Stimulated activated CD8-positive, alpha-beta memory T cell treated with anti-CD3 and anti-CD28 coated beads, Interleukin-7, amount 100 ng/mL, for 24 hours (primary cell): ENCODE measurements around the gene PWWP2B.

Experiments
- DNase-seq: peaks from one replicate; pipeline ENCODE4 v3.0.0-alpha.2; 2020; ENCODE audit warnings: low read depth

Gene PWWP2B

GRCh38 chr10:132397036-132397541, at the start of gene PWWP2B:
PWWP2B (plus strand) TSS chr10:132397200; CDS start chr10:132397227, 27 bp downstream.
- DNase-seq = no peak

DNA sequence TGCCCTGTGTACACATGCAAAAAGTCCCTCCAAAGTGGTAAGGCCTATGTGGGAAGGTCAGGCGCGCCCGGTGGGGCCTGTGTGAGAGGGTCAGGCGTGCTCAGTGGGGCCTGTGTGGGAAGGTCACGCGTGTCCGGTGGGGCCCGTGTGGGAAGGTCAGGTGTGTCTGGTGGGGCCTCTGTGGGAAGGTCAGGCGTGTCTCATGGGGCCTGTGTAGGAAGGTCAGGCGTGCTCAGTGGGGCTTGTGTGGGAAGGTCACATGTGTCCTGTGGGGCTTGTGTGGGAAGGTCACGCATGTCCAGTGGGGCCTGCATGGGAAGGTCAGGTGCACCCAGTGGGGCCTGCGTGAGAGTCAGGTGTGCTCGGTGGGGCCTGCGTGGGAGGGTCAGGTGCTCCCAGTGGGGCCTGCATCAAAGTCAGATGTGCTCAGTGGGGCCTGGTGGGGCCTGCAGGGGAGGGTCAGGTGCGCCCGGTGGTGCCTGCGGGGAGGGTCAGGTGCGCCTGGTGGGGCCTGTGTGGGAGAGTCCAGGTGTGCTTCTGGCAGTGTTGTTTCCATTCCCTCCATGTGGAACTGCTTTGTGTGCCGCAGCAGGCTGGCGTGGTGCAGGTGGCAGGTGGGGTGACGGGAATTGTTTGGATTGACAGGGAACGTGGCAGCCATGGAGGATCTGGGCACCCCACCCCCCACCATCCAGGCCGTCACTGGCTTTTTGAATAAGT, 49.6 kb upstream of the PWWP2B start:
- DNase-seq = no peak

GRCh38 chr10:132347931-132348267, 49.1 kb upstream of the PWWP2B start:
- no peak for DNase-seq

DNA sequence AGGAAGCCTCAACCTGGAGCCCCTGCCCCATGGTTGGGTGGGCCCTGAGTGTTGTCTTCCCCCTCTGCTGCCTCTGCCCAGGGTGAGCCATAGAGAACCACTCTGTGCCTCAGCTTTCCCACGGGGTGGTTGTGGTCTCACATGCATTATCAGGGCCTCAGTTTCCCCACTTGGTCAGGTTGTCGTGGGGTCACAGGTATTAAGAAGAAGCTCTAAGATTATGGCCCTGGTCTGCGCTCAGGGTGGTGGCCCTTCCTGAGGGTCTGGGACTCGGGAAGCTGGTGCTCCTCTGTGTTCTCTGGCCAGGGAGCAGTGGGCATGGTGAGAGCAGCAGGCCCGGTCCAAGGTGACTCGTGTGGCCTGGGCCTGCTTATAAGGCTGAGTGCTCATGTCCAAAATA, 47.2 kb upstream of the PWWP2B start:
- no peak for DNase-seq

- no peak for DNase-seq
Measured at GRCh38 chr10:132350391-132350790, 46.6 kb upstream of the PWWP2B start.

DNA sequence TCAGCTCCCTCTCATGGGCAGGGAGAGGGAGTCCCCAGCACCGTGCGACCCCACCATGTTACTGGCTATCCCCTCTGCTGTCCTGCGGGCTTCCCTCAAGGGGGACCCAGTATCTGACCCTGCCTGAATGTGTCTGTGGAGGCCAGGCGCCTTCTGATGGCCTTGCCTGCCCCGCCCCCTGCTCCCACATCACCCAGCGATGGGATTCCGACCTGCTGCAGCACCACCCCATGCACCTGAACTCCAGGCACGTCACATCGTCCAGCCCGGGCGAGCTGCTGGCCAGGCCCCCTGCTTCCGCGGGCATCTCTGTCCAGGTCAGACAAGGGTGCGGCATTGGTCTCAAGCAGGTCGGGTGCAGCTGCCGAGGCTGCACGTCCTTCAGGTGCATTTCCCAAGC, 46.1 kb upstream of the PWWP2B start:
- no peak for DNase-seq

DNA sequence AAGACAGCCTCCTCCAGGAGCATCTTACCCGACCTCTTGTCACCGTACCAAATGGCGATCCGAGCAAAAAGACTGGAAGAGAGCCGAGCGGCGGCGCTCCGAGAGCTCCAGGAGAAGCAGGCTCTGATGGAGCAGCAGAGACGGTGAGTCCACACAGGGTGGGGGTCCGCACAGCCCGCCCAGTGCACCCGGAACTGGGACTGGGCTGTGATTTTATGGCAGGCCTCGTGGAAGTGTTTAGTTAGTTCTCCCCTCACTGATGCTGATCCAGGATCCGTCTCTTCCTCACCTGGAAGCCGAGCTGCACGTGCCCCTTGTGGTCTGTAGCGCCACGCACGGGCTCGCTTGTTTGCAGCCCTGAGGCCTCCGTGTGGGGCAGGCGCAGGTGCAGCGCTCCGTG, 45.4 kb upstream of the PWWP2B start:
- DNase-seq = no peak

DNA sequence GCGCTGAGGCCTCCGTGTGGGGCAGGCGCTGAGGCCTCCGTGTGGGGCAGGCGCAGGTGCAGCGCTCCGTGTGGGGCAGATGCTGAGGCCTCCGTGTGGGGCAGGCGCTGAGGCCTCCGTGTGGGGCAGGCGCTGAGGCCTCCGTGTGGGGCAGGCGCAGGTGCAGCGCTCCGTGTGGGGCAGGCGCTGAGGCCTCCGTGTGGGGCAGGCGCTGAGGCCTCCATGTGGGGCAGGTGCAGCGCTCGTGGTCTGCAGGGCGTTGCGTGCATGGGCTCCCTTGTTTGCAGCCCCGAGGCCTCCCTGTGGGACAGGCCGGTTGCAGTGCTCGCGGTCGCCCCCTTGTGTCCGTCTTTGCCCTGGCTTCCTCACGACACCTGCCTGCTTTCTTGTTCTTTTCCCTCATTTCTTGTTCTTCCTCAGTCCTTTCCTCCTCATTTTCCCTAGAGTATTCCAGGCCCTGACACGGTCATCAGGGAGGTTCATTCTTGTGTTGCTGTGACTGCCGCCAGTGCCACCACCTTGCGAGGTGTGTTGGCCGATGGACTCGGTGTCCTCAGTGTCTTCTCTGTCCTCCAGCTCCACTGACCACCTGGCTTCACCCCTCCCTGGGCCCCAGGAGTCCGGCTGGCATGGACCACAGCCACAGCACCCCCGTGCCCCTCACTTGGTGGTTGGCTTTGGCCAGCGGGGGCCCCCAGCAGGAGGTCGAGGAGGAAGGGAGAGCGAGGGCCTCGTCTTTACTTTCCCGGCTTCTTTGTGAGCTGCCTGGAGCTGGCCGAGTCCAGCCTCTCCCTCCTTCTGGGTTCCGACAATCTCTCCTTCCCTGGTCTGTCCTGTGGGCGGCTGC, 44.3 kb upstream of the PWWP2B start:
- peak; percentile 64 for DNase-seq

DNA sequence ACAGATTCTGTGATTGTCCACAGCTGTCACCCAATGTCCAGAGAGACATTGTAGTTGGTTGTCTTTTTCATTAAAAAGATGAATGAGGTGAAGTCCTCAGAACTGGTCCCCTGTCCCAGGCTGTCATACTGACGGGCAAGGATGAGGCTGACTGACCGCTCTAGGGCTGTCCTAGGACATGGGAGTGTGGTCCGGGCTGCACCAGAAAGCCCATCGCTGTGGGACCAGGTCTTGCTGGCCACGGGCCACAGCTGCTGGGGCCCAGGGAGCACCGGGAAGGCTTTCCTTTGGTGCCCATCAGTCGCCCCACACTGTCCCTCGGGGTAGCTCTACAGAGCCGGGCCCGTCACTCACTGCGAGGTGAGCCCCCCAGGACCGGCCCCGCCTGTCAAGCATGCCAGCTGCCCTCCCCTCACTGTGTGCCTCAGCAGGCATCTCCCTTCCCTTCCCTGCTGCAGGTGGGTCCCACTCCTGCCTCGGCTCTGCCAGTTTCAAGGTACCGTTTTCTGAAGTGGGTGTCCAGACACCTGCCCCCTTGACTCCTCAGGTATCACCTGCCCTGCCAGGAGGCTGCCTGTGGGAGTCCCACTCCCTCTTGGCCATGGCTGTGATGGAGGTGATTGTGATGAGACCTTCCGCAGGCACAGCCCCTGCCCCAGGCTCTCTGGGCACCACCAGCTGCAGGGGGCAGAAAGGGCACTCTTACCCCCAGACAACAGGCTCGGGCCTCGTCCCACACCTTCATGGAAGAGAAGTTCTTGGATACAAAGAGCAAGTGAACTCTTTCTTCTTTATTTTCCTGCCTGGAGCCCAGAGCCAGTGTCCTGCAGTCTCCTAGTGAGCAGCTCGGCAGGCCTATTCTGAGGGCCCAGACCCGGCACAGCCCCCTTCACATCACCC, 43.3 kb upstream of the PWWP2B start:
- DNase-seq = no peak

- DNase-seq = no peak
Measured at GRCh38 chr10:132354356-132355094, 42.5 kb upstream of the PWWP2B start.

DNA sequence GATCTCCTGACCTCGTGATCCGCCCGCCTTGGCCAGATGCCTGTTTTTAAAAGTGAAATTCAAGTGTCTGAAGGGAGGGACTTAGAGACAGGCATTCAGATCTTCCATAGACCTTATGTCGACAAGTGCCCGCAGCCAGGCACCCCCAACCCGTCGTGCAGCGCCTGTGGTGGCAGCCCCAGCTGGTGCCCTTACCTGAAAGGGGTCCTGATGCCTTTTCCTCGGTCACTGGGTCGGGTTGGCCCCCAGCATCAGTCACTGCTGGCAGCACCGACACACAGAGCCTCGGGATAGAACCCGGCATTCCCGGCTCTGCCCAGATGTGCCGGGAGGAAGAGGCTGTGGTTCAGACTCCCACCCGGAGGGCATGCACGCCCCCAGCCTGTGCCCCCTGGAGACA, 41.7 kb upstream of the PWWP2B start:
- DNase-seq = no peak

DNA sequence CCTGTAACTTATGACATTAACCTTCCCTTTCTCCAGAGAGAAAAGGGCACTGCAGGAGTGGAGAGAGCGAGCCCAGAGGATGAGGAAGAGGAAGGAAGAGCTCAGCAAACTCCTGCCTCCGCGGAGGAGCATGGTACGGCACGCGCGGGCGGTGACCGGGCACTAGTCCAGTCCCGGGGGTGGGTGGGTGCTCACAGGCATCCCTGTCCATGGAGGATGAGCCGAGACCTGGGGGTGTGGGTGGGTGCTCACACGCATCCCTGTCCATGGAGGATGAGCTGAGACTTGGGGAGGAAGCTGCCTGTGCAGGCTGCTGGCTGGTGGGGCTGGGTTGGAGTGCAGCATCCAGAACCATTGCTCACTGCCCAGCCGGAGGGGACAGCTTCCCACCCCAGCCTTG, 41.2 kb upstream of the PWWP2B start:
- no peak for DNase-seq

- no peak for DNase-seq
Measured at GRCh38 chr10:132356621-132357195, 40.3 kb upstream of the PWWP2B start.

GRCh38 chr10:132357286-132358058, 39.5 kb upstream of the PWWP2B start:
- DNase-seq = no peak

GRCh38 chr10:132359305-132360040, 37.5 kb upstream of the PWWP2B start:
- no peak for DNase-seq

DNA sequence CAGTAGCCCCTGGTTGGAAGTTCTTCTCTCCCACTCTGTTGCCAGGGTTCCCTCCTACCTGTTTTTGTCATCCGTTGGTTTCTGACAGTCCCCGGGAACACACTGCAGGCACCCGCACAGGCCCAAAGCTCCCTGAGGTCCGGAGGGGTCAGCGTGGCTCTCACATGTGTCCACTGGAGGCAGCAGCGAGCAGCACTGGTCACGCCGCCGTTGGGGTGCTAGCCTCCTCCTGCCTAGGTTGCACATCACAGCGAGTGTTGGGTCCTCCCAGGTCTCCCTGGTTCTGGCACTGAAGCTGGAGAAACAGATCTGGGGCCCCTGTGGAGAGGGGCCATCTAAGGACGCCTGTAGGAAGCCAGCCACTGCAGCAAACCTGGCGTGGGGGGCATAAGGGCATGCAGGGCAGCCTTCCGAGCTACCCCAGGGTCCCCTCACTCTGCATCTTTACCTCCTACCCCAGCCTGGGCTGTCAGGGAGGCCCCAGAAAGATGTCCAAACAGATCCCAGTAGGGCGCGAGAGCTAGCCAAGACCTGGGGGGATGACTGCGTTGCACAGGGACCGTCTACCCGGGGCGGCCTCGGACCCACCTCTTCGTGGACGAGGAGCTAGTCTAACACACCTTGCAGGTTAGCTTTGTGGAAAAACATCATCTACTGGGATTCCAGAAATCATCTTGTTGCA, 36.1 kb upstream of the PWWP2B start:
- DNase-seq = peak; percentile 26

GRCh38 chr10:132361581-132362101, 35.4 kb upstream of the PWWP2B start:
- no peak for DNase-seq

DNA sequence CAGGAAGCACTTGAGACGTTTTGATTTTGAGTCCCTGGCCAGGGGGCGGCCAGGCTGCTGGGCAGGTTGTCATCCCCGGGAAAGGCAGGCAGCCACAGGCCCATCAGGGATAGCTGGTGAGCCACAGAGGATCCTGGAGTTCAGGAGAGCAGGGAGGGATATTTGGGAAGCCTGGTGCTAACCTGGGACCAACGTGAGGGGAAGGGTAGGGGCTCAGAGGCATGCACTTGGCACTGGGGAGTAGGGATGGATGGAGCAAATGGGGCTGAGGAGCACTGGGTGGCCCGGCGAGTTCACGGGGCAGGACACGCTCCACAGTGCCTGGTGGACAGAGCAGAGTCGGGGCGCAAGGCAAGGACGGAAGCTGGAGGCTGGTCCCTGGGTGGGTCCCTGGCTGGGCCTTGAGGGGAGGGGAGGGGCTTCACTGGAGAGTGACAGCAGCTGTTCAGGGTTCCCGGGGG, 34.8 kb upstream of the PWWP2B start:
- no peak for DNase-seq

DNA sequence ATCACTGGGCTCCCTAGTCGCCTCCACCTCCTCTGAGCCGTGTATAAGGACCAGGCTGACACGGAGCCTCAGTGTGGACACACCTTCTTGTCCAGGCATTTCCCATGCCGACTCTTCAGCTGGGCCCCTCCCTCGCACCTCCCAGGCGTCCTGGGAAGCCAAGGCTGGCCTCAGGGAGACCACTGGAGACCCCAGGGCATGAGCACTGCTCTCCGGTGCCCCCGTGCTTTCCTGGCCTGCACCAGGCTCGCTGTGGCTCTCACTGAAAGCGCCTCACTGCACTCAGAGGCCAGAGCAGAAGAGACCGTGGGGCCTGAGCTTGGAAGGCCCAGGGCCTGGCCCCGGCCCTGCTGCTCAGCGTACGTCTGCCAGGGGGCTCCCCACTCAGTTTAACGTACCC, 33.6 kb upstream of the PWWP2B start:
- DNase-seq = no peak
